Measurements from ENCODE around the gene TMEM138. TPM values are rescaled to one million over a fixed set of nuclear protein-coding genes. Genes with fewer than 3 reads are reported as not detected.

TMEM138 gene
- polyA plus RNA-seq, 1 donor from 2014 or later: 19.6 TPM

GRCh38 chr11:61418136-61418535 lies 56.0 kb downstream of the TMEM138 start:
- no peaks in the 10 kb centered on the region for H3F3A ChIP-seq (ENCODE audit: insufficient read depth, low read length, poor library complexity, severe bottlenecking)
- TF ChIP-seq MXI1 (conservative IDR thresholded peaks at IDR 0.05; ENCODE audit: poor library complexity, severe bottlenecking): no peak
- TF ChIP-seq RAD21 (conservative IDR thresholded peaks at IDR 0.05): no peak
- peaks cover 11% of the 10 kb centered on the region for H3K79me2 ChIP-seq (replicated peaks; ENCODE audit: insufficient read depth, low read length)
- no peak overlapping the region for H3K4me2 ChIP-seq (ENCODE audit: low read length)
- H3K9me2 ChIP-seq (ENCODE audit: insufficient read depth, low read length): no peaks in the 10 kb centered on the region
- H4K20me1 ChIP-seq (ENCODE audit: insufficient read depth): no peaks in the 10 kb centered on the region
- no peak overlapping the region for H2AFZ ChIP-seq (ENCODE audit: low read depth, low read length)
- H3K27ac ChIP-seq (ENCODE audit: low read length): no peak overlapping the region
- H3K36me3 ChIP-seq (ENCODE audit: insufficient read depth, low read length): peaks cover 14% of the 10 kb centered on the region
- H3K9me3 ChIP-seq (ENCODE audit: low read length): no peaks in the 10 kb centered on the region
- no peaks in the 10 kb centered on the region for H3K27me3 ChIP-seq (ENCODE audit: insufficient read depth, low read depth, low read length)
- H3K4me3 ChIP-seq (ENCODE audit: low read length): no peak overlapping the region
- no peak overlapping the region for H3K9ac ChIP-seq (ENCODE audit: low read length)

Other genes with a start within 250 kb of the TMEM138 start
- 7.2 and 7.3 TPM in 2 replicates for gene VPS37C, start 200.9 kb upstream of the TMEM138 start, polyA plus RNA-seq
- not detected in 2 replicates for gene PGA3, start 158.9 kb upstream of the TMEM138 start, polyA plus RNA-seq
- not detected in 2 replicates for gene PGA4, start 140.0 kb upstream of the TMEM138 start, polyA plus RNA-seq
- gene PGA5, start 121.2 kb upstream of the TMEM138 start, polyA plus RNA-seq: not detected in 2 replicates
- gene VWCE, start 67.1 kb upstream of the TMEM138 start, polyA plus RNA-seq: 5.5 and 9.8 TPM in 2 replicates
- 197 and 203 TPM in 2 replicates for gene DDB1, start 29.3 kb upstream of the TMEM138 start, polyA plus RNA-seq
- 18.1 and 46.0 TPM in 2 replicates for gene TKFC, start 29.1 kb upstream of the TMEM138 start, polyA plus RNA-seq
- gene CYB561A3, start 492 bp upstream of the TMEM138 start, polyA plus RNA-seq: 36.3 and 44.6 TPM in 2 replicates
- gene TMEM216, start 30.2 kb downstream of the TMEM138 start, polyA plus RNA-seq: 22.0 and 22.4 TPM in 2 replicates
- 80.2 and 82.5 TPM in 2 replicates for gene CPSF7, start 67.6 kb downstream of the TMEM138 start, polyA plus RNA-seq
- gene SDHAF2, start 67.8 kb downstream of the TMEM138 start, polyA plus RNA-seq: 54.5 and 72.8 TPM in 2 replicates
- gene LRRC10B, start 146.4 kb downstream of the TMEM138 start, polyA plus RNA-seq: 12.4 and 14.6 TPM in 2 replicates
- 14.0 and 21.8 TPM in 2 replicates for gene SYT7, start 218.7 kb downstream of the TMEM138 start, polyA plus RNA-seq